Lower leg skin (tissue), 4 donors: Measurements from ENCODE around the gene IL18. TPM values are rescaled to one million over a fixed set of nuclear protein-coding genes. Genes with fewer than 3 reads are reported as not detected.

Experiments used
- DNase-seq, 2 donors: peaks; one replicate each; pipeline ENCODE4 v3.0.0-alpha.2; 2019; ENCODE audit warnings: low spot score in 2 of 2
- H3K4me3 ChIP-seq: fragments of 200-600 bp; sonication (generic); 2 replicates; pipeline ENCODE4 v1.5.1; 2017; ENCODE audit warnings: mild to moderate bottlenecking, low read depth; ENCODE audit not compliant: poor library complexity, severe bottlenecking
- POLR2A ChIP-seq, 2 donors: fragments of 450-650 bp; IDR thresholded peaks; one replicate each; pipeline ENCODE4 v1.6.1; 2016 to 2017; ENCODE audit warnings: antibody characterized with exemption in 2 of 2, mild to moderate bottlenecking in 1 of 2, moderate library complexity in 1 of 2
- WGBS, 2 donors: methylation state at CpG; one replicate each; pipeline ENCODE4 v1.1.5; 2018; 5-methylcytosine and 5-hydroxymethylcytosine counted together
- intact Hi-C: fragments of 100-400 bp; cut with DNase I; formaldehyde crosslinking; loops from one replicate; pipeline ENCODE4 v1.15.0; 2023; ENCODE audit warnings: low total_unique reads
- total RNA-seq, 4 donors: library from RNA; depleted of rRNA; stranded (reverse); fragments of >200 nt; gene quantifications; one replicate each; pipeline ENCODE4 v1.1.0, GENCODE V29; 2016
- TF ChIP-seq, protein P1 (sequence below), 3 donors: fragments of 450-650 bp; IDR thresholded peaks; one replicate each; pipeline ENCODE4 v1.5.1; 2016; ENCODE audit warnings: antibody characterized with exemption in 3 of 3, mild to moderate bottlenecking in 3 of 3, moderate library complexity in 2 of 3

IL18 gene
- total RNA-seq, 4 donors from 2014 or later, result 231 to 331 (median 297) TPM

- DNase-seq, result no peak
- WGBS, 2 donors, result 95% methylated on average over 4 of the region's 4 CpGs
- intact Hi-C loops, result no loop called here
- no peak overlapping the region for H3K4me3 ChIP-seq
- no peak for TF ChIP-seq POLR2A (IDR thresholded peaks at IDR 0.05)
- TF ChIP-seq, protein P1, sequence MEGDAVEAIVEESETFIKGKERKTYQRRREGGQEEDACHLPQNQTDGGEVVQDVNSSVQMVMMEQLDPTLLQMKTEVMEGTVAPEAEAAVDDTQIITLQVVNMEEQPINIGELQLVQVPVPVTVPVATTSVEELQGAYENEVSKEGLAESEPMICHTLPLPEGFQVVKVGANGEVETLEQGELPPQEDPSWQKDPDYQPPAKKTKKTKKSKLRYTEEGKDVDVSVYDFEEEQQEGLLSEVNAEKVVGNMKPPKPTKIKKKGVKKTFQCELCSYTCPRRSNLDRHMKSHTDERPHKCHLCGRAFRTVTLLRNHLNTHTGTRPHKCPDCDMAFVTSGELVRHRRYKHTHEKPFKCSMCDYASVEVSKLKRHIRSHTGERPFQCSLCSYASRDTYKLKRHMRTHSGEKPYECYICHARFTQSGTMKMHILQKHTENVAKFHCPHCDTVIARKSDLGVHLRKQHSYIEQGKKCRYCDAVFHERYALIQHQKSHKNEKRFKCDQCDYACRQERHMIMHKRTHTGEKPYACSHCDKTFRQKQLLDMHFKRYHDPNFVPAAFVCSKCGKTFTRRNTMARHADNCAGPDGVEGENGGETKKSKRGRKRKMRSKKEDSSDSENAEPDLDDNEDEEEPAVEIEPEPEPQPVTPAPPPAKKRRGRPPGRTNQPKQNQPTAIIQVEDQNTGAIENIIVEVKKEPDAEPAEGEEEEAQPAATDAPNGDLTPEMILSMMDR (IDR thresholded peaks at IDR 0.05), result no peak
Observed at GRCh38 chr11:112134473-112134872, 29.4 kb downstream of the IL18 start.

- no peak for TF ChIP-seq POLR2A (IDR thresholded peaks at IDR 0.05)
- TF ChIP-seq, protein P1 (IDR thresholded peaks at IDR 0.05), result no peak
- intact Hi-C loops, result no loop called here
- no peak for DNase-seq
- 74 to 79% methylated on average over 2 of the region's 2 CpGs for WGBS, 2 donors
- H3K4me3 ChIP-seq, result no peak overlapping the region
Observed at GRCh38 chr11:112132737-112133136, 31.2 kb downstream of the IL18 start.

GRCh38 chr11:112129656-112130055, 34.2 kb downstream of the IL18 start:
- 61 to 66% methylated on average over 5 of the region's 5 CpGs for WGBS, 2 donors
- peak in 1 of 2 donors; percentile 34 for DNase-seq
- TF ChIP-seq, protein P1 (IDR thresholded peaks at IDR 0.05), result no peak
- TF ChIP-seq POLR2A (IDR thresholded peaks at IDR 0.05), result no peak
- H3K4me3 ChIP-seq, result no peak overlapping the region
- intact Hi-C loops, result no loop called here

- 17 to 34% methylated on average over 3 of the region's 3 CpGs for WGBS, 2 donors
- intact Hi-C loops, result no loop called here
- TF ChIP-seq, protein P1 (IDR thresholded peaks at IDR 0.05), result no peak
- no peak for TF ChIP-seq POLR2A (IDR thresholded peaks at IDR 0.05)
- peak; percentile 84 to 89 for DNase-seq
- no peak overlapping the region for H3K4me3 ChIP-seq
Observed at GRCh38 chr11:112128483-112129121, 35.3 kb downstream of the IL18 start.

GRCh38 chr11:112127056-112127455, 36.8 kb downstream of the IL18 start:
- 85 to 92% methylated on average over 2 of the region's 2 CpGs for WGBS, 2 donors

More at GRCh38 chr11:112127056-112127455, 36.8 kb downstream of the IL18 start:
- no peak for DNase-seq
- intact Hi-C loops, result no loop called here
- TF ChIP-seq, protein P1 (IDR thresholded peaks at IDR 0.05), result no peak
- no peak for TF ChIP-seq POLR2A (IDR thresholded peaks at IDR 0.05)
- H3K4me3 ChIP-seq, result no peak overlapping the region
